Measurements from ENCODE around the gene FGGY.
"Not testable (repeated sequence)": the region's sequence is repeated elsewhere in the genome, so short reads cannot be mapped to it uniquely, and the experiment has no call there.

FGGY gene

DNA sequence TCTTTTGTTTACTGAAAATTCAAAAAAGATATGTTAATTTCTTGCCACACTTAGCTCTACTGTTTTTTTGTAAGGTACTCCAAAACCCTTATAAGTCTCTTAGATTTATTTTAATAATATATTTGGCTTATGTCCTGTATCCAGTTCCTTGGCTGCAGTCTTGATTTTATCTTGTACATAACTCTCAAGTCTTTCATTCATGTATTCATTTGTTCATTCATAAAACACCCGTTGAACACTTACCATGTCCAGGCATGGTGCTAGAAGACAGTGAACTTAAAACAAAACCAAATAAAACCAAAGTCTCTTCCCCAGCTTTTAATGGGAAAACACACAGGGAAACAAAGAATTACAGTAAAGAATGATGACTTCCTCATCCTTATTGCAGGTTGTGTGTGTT lies 215.8 kb downstream of the FGGY start:
- no peak for DNase-seq (ENCODE audit: low read depth)

DNA sequence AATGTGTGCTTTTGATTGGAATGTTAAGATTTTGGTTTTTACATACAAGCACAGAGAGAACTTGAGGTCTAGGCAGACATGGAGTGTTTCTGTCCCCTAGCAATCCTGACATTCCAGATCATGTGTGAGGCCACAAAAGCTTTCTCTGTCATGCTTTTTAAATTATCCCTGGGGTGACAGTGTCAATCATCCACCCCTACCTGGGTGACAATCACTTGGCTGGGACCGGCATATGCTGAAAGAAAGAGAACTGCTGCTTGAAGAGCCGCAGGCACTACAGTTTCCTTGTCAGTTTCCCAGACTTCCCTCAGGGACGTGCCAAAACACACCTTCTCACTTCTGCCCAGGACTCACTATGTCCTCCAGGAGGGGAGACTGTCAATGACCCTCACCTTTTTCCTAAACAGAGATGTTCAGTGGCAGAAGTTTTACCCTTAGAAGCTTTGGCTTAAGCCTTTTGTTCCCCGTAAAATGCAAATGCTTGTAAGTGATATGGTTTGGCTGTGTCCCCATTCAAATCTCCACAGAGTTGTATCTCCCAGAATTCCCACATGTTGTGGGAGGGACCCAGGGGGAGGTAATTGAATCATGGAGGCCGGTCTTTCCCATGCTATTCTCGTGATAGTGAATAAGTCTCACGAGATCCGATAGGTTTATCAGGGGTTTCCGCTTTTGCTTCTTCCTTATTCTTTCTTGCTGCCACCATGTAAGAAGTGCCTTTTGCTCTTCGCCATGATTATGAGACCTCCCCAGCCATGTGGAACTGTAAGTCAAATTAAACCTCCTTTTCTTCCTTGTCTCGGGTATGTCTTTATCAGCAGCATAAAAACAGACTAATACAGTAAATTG lies 217.4 kb downstream of the FGGY start:
- DNase-seq (ENCODE audit: low read depth): no peak

DNA sequence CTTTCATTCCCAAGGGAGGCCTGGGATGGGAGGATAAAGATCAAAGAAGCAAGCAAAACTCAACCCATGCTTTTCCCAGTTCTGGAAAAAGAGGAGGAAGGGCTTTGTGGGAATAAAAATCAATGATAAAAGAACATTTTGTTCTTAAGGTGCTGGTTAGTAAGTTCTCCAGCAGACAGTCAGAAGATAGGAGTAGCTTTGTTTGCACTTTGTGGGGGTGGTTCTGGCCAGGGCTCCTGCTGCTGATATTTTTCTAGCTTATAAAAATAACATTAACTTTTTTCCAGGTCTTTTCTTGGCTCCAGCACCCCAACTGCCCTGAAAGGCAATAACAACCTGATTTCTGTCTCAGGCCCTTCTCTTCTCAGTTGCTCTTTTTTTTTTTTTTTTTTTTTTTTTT lies 220.0 kb downstream of the FGGY start:
- no peak for DNase-seq (ENCODE audit: low read depth)

DNA sequence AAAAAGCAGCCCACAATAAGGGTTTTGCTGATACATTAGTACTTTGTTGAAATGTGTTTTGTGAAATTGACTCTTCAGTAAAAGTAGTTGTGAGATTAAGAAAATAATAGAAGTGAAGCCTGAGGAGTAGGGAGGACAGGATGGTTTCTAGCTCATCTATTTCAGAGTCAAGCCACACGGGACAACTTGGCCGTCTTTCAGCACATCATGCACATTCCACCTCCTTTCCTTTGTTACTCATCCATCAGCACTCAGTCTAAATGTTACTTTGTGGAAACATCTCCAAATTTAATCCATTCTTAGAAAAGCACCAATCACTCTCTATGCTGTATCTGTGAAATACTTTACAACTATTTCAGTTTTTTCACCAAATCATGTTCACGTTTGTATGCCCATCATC lies 223.3 kb downstream of the FGGY start:
- no peak for DNase-seq (ENCODE audit: low read depth)

DNA sequence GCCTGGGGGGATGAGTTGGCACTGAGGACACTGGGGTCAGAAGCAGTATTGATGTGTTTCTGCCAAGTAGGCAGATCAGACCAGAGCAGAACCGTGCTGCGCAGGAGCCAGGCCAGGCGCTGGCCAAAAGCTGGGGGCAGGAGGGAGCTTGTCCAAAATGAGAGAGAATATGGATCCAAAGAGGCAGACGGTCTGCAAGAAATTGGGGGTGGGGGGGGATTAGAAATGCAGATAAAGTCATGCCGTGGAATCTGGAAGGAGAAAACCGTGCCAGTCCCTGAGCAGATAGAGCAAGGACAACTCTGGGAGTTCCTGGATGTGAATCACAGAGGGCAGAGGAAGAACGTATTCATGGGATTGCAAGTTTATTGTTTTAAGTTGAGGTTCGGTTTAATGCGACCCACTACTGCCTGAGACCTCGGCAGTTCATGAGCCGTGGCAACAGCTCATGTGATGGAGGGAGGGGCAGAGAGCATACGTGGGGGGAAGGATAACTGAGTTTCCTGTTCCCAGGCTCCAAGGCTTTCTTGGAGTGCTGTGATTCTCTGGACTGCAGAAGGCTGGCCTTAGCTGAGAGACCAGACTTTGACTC lies 224.0 kb downstream of the FGGY start:
- no peak for DNase-seq (ENCODE audit: low read depth)

DNA sequence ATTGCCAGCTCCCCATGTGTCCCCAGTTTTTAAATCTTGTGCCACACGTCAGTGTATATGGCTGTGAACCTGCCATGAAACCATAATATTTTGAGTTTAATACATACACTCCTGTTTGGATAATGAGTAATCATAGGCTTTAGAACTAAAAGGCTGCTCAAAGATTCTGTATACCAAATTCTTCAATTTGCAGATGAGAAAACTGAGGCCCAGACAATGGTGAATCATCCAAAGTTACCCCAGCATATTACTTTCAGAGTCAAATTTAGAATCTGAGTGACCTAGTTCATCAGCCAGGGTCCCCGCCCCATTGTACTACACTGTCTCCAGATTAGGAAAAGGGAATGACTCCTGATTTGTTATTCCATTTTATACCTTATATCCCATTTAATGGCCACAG lies 224.6 kb downstream of the FGGY start:
- DNase-seq (ENCODE audit: low read depth): no peak

DNA sequence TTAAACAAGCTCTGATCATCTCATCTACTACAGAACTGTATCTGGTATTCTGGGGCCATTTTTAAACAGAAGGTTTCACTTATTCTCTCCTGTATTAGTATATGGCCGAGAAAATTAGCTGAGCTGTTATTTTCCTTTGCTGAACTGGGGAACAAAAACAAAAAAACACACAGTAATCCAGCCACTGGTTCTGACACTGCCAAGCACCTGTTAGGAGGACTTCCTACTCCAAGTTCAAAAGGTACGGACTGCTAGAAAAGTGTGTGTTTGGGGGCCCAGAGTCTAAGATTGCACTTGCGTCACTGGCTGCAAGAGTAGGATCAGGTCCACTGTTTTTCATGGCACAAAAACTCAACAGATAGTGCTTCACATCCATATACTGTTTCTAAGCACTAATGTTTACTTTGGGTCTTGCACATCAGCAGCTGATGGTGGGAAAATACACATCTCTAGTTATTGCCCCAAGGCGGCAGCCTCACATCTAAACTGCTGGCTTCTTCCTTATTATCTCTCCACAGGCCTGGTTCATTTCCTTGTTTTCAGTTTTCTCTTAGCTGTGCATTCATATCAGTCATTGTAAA lies 226.1 kb downstream of the FGGY start:
- DNase-seq (ENCODE audit: low read depth): no peak

DNA sequence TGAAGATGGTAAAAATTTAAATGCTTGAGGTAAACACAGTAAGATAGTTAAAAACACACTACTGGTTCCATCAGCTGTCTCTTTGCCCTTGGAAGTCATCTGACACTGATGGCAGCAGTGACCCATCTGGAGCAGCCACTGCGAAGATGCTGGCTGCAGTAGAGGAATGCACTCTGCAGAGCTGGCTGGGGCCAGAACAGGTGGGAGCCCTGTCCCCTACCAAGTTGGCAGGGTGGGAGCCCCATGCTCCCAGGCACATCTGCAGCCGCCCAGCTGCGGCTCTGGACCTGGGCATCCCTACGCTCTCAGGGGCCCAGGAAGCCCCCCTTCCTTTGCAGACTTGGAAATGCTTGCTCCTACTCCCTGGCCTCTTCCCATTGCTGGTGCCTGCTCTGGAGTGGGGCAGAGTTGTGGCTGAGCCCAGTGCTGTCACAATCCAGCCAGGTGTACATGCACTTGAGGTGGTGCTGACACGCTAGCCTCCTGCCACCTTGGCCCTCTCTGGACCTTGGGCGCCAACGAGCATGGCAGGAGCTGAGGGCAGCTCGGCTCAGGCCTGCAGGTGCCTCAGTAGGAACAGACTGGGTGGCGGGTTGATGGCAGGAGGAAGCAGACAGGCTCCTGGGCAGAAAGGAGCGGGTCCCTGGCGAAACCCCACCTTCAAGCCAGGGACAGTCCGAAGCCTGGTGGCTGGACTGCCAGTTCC lies 227.0 kb downstream of the FGGY start:
- no peak for DNase-seq (ENCODE audit: low read depth)

DNA sequence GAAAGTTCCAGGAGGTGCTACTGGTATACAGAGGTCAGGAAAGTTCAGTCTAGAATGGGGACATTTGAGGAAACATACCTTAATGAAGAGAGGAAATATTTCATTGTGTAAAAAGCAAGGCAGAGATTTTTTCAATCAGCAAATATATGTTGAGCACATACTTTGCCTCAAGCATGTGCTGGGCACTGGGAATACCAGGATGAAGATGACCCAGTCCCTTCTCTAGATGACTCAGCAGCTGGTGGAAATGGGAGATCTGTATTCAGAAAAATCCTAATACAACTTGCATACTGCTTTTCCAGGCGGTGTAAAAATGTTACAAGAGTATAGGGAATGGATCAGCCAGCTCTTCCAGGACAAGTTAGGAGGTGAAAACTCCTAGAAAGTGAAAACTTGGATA lies 229.3 kb downstream of the FGGY start:
- DNase-seq (ENCODE audit: low read depth): no peak

DNA sequence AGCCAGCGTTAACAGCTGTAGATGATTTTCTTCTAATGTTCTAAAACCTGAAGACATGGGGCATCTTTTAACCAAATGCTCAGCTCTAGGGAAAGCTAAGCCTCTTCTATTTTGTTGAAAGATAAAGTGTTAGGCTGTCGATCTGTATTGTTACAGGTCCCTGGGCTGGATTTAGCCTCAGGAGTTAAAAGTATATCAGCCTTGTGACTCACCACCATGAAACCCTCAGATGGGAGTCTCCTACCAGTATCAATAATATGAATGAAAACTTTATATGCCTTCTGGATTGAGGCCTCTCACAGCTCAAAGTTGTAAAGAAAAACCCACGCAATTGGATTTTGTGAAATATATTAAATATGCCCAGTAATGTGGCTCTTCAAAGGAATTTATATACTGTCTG lies 231.6 kb downstream of the FGGY start:
- DNase-seq (ENCODE audit: low read depth): no peak

DNA sequence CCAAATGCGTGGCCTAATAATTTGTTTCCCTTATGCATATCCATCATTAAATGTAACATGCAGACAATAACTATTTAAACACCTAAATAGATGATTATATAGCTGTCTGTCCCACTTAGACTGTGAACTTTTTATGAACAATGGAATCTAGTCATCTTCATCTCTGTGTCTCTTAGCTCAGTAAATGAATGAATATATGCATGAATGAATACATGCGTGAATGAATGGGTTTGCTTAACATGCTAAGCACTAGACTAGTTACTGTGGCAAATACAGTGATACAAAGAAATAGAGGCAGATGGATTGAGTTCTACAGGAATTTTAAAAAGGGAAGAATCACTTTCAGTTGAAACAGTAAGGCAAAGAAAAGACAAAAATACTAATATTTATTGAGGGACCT lies 232.0 kb downstream of the FGGY start:
- no peak for DNase-seq (ENCODE audit: low read depth)

DNA sequence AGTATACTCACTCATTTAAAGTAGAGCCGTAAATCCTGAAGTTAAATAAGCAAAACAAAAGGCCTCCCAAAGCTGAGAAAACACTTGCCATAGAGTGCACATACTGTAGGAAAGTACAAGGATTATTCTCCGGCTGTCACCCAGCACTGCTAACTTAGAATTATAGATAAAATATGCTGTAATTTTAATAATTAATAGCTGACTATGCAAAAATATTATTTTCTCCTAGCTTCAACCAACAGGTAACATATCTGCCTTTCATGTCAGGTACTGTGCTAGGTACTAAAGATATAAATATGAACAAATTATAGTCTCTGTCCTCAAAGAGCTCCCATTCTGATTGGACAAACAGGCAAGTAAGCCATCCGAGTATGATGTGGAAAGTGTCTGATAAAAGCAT lies 233.2 kb downstream of the FGGY start:
- DNase-seq (ENCODE audit: low read depth): no peak

DNA sequence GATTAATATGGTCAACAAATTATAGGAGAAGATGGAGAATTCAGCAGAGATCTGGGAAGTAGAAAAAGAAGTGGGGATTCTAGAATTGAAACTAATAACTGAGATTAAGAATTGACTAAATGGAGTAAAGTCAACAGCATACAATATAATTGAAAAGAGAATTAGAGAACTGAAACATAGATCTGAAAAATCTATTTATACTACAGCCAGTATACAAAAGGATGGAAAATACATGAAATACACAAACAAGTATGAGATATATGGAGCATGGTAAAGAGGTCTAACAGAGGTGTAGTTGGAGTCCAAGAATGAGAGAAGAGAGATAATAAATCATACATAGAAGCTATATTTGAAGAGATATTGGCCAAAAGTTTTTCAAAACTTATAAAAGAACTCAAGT lies 235.2 kb downstream of the FGGY start:
- no peak for DNase-seq (ENCODE audit: low read depth)

DNA sequence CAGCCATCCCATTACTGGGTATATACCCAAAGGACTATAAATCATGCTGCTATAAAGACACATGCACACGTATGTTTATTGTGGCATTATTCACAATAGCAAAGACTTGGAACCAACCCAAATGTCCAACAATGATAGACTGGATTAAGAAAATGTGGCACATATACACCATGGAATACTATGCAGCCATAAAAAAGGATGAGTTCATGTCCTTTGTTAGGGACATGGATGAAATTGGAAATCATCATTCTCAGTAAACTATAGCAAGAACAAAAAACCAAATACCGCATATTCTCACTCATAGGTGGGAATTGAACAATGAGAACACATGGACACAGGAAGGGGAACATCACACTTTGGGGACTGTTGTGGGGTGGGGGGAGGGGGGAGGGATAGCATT lies 241.6 kb downstream of the FGGY start:
- DNase-seq (ENCODE audit: low read depth): not testable (repeated sequence)

DNA sequence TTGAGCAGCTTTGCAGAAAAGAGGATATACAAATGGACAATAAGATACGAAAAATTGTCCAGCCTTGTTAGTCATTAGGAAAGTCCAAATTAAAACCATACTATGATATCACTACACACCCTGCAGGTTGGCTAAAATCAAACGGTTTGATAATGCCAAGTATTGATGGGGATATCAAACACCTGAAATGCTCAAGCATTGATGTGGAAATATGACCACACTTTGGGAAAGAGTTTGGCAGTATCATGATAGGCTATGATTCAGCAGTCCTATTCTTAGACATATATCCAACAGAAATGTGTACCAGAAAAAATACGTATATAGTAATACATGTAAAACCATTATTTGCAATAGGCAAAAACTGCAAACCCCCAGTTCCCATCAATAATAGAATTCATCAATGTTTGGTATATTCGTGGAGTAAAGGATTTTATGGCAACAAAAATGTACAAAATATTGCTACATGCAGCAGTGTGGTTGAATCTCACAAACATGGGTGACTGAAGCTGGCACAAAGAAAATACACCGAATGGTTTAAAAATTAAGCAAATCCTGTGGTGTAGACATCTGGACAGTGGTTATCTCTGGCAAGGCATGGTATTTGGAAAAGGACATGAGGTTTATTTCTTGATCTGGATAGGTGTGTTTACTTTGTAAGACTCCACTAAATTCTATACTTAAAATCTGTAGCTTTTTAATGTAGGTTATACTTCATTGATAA lies 243.2 kb downstream of the FGGY start:
- no peak for DNase-seq (ENCODE audit: low read depth)

DNA sequence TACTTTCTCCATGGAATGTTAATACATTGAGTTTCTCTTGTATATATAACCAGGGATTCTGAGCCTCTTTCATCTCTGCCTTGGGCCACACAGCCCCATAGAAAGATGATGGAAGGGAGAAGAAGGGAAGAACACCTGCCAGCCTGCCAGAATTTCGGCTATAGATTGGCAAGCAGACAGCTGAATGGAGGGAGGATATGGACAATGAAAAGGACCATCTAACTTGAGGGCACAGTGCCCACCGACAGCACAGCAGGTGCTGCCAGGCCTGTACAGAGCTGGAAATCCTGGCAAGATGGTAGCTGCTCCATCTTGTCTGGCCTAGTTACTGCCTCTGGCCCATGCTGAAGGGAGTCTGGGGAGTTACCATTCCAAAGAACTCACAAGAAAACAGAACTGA lies 244.3 kb downstream of the FGGY start:
- no peak for DNase-seq (ENCODE audit: low read depth)

DNA sequence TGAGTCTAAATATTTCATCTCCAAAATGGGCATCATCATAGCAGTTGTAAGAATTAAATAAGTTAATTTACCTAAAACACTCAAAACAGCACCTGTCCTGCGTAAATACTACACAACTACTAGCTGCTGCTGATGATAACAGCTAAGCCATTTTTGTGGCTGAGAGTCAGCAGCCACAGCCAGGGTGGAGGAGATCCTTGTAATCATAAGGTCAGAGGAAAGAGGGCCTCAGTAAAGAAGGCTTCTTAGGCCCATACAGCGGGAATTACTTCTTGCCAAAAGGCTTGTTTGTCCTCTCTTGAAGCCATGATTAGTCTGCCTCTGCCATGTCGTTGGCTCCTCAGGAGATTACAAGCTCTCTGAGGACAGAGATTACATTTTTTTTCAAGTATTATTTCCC lies 245.0 kb downstream of the FGGY start:
- DNase-seq (ENCODE audit: low read depth): no peak

DNA sequence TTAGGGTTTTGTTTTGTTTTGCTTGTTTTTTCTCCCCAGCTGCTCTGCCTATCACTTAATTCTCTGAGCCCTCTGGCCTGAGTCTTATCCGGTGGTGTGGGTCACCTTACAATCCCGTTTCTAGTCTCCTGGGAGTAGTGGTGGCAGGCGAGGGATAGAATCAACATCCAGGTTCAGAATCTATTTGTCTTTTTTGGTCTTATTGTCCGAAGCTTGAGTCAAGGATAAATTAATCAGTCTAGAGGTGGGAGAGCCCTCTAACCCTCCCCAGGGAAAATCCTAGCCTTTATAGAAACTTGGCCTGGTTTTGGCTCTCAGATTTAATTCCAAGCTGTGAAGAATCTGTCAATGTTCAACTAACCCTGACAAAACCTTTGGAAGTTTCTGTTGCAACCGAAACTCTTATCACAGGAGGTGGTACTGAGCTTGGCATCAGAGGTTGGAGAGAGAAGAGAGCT lies 246.3 kb downstream of the FGGY start:
- no peak for DNase-seq (ENCODE audit: low read depth)

DNA sequence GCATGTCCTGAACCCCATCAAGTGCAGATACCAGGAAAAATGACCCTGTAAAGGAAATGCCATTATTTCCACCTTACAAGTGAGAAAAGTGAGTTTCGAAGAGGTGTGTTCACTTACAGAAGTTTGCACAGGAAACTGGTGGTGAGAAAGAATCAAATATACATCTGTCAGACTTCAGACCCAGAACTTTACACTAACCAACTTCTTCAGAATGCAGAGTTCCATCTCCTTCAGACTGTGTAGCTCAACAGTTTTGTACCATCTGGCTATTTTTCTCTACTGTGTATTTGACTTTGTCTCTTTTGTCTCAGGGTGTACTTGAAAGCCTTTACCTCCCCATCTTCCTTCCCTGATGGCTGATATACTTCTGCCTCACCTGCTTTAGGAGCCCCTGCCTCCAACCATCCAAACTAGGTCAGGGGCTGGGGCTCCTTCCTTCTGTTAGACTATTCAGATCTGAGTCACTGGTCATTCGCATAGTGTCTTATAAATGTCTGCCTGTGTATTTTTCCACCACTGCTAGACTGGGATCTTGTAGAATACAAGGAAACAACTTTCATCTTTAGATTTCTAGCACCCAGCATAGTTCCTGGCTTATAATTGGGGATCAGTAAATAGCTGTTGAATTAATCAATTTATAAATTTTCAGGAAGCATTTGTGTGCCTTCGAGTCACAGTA lies 247.9 kb downstream of the FGGY start:
- DNase-seq (ENCODE audit: low read depth): no peak

DNA sequence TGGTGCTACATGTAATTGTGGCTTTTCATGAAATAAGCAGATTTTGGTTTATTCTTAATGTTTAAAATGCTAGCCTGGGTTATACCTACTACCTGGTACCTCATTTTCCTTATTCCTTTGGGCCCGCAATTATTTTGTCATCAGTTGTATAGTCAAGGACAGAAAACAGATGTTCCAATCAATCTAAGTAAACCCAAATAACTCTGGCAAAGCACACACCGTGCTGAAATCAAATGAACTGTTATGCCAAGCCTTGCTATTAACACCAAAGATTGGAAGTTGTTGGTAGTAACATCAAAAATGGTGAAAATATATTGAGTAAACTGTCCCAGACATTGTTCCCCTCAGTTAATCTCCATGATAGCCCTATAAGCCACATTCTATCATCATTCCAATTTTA lies 248.9 kb downstream of the FGGY start:
- DNase-seq (ENCODE audit: low read depth): no peak

DNA sequence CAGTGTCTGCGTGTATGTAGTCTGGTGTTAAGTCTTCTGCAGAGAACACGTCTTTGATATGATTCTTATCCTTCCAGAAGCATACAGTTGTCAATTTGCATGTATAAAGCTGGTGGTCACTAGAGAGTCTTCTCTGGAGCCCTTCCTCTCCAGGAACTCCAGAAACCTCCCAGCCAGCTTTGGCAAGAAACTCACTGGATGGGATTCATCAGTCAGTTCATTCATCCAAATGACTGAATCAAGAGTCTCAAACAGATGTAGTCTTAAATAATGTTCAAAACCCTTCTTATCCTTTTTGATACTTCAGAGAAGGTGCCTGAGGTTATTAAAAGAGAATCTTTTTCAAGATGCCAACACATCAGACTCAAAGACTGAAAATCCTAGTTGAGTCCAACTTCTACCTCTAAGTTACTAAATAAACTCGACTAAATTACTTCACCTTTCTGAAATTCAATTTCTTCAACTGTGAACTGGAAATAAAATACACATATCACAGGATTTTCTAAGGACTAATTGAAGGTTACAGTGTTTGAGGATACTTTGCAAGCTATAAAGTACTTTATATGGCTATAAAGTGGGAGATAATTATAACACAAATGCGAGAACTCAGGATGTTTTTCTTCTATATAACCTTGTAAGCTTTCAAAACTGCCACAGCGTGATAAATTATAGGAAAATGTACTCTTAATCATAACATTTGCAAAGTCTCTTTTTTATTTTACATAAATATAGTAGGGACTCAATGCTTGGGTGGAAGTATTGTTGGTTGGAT lies 252.4 kb downstream of the FGGY start:
- no peak for DNase-seq (ENCODE audit: low read depth)

Measured in stimulated activated CD4-positive, alpha-beta T cell treated with anti-CD3 and anti-CD28 coated beads, Interleukin-2, amount 100 ng/mL, for 4 hours (primary cell).